NT2/D1 (cell line): ENCODE data around the gene AQP12A.
"Not testable (repeated sequence)": the region's sequence is repeated elsewhere in the genome, so short reads cannot be mapped to it uniquely, and the experiment has no call there.

Experiments
- SUZ12 ChIP-seq: IDR thresholded peaks from 2 replicates; pipeline ENCODE4 v1.6.1; 2011; ENCODE audit not compliant: insufficient read length, insufficient read depth; ENCODE audit errors: extremely low read depth
- ZNF274 ChIP-seq: IDR thresholded peaks from 2 replicates; pipeline ENCODE4 v1.6.1; 2011; ENCODE audit warnings: mild to moderate bottlenecking, low read depth, low read length

- TF ChIP-seq SUZ12, ZNF274: not testable (repeated sequence)
These were observed 2.6 kb downstream of the AQP12A start for GRCh38 chr2:240694304-240694703.
